Fibroblast of skin of back (primary cell): ENCODE measurements around the gene TYMP. TPM values are rescaled to one million over a fixed set of nuclear protein-coding genes. Genes with fewer than 3 reads are reported as not detected.

Source experiments
- DNase-seq: peaks from one replicate; pipeline ENCODE4 v3.0.0-alpha.2; 2013
- polyA plus RNA-seq, 2 experiments: library from polyadenylated mRNA; unstranded; fragments of 120-200 nt; gene quantifications; one replicate each; pipeline ENCODE4 v1.2.1, GENCODE V29; 2013; ENCODE audit not compliant: insufficient read length in 2 of 2

Gene TYMP, protein sequence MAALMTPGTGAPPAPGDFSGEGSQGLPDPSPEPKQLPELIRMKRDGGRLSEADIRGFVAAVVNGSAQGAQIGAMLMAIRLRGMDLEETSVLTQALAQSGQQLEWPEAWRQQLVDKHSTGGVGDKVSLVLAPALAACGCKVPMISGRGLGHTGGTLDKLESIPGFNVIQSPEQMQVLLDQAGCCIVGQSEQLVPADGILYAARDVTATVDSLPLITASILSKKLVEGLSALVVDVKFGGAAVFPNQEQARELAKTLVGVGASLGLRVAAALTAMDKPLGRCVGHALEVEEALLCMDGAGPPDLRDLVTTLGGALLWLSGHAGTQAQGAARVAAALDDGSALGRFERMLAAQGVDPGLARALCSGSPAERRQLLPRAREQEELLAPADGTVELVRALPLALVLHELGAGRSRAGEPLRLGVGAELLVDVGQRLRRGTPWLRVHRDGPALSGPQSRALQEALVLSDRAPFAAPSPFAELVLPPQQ
- 2.5 TPM for polyA plus RNA-seq (2013, experiment 1 of 2; ENCODE audit: insufficient read length)
- 2.2 TPM for polyA plus RNA-seq (2013, experiment 2 of 2; ENCODE audit: insufficient read length)

DNA sequence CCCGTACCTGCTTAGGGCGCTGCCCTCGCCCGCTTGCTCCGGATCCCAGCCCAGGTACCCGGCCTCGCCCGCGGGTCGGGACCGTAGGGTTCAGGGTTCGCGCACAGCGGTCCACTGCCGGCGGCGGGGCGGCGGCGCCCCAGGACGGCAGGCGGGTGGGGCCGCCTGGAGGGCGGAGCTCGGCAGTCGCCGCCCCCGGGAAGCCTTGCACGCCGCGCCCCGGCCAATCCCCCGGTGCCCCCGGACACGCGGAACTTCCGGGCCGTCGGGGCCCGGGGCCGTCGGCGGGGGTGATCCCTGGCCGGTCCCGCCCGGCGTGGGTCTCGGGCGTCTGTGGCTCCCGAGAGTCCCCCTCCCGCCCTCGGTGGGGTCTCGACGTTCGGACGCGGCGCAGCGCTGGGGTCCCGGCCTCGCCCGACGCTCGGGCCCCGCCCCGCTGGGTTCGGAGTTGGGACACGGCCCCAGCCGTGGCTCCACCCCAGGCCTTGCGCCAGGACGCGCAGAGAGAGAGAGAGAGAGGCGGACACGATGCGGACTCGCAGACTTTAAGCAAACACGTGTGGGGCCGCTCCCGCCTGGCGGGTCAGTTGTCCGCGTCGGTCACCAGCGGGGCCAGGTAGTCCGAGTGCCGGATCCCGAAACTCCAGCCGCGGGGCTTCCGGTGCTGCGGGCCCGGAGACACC lies at the start of gene TYMP:
TYMP (minus strand) TSS at position 116 of the 683 bp plus-strand sequence. CDS start 303 bp downstream, outside the sequence.
- DNase-seq, result peak; percentile 52

DNA sequence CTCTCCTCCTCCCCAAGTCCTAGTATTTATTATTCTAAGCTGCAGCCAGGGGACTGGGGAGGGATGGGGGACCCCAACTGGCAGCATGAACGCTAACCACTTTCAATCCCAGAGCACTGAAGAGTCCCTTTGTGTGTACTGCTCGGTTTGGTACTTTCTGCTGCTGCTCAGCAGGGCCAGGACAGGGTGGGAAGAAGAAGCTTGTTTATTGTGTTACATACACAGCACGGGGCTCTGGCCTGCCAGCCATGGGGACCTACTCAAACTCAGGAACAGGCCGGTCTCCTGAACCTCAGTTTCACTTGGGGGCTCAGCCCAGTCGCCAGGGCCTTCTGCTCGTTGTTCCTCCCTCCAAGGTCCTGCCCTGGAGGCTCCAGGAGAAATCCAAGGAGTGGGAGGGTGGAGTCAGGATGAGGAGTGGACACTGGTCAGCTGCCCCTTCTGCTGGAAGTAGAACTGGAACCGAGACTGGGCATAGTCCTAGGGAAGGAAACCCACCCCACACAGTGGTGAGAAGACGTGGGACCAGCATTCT lies 49.0 kb upstream of the TYMP start:
- DNase-seq, result no peak

DNA sequence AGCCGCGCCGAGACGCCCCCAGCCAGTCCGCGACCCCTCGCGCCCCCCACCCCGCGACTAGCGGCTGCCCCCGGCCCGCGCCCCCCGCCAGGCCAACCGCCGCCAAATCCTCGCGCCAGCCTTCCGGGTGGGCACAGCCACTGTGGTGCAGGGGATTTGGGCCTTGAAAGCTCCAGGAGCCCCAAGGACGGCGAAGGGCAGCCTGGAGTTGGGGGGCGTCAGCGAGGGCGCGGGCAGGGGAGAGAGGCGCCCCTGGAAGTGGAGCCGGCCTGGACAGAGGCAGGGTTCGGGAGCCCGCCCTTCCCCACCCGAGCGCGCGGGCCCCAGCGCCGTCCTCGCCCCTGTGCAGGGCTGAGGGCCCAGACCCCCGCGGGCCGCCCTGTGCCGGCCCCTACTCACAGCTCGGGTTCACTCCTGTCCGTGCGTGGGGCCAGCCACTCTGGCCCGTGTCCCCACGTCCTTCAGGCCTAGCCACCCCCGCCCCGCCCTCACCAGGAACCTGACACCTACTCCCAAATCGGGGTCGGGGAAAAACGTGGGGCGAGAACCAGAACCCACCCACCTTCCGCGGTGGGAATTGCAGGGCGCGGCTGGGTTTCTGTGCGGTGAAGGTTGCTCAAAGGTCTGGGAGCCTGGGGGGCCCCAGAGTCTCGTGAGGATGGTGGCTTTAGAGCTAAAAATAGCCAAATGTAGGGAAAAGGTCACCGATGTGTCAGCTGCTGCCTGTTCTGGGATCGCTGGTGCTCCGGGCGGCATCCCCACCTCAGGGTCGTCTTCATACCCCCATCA lies 48.4 kb upstream of the TYMP start, which contains the start of gene CPT1B:
CPT1B (minus strand) TSS at position 441 of the 789 bp plus-strand sequence. CDS start 512 bp downstream, outside the sequence.
- DNase-seq, result peak; percentile 42

DNA sequence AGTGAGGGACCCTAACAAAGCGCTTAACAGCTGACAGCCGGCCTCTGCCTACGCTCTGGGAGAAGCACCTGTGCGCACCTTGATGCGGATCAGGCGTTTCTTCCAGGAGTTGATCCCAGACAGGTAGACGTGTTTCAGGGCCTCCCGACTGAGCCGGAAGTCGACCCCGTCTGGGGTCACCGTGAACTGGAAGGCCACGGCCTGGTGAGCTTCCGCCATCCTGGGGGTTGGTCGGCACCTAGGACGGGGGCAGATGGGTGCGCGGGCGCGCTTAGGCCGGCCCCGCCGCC lies 47.8 kb upstream of the TYMP start:
- DNase-seq, result no peak

DNA sequence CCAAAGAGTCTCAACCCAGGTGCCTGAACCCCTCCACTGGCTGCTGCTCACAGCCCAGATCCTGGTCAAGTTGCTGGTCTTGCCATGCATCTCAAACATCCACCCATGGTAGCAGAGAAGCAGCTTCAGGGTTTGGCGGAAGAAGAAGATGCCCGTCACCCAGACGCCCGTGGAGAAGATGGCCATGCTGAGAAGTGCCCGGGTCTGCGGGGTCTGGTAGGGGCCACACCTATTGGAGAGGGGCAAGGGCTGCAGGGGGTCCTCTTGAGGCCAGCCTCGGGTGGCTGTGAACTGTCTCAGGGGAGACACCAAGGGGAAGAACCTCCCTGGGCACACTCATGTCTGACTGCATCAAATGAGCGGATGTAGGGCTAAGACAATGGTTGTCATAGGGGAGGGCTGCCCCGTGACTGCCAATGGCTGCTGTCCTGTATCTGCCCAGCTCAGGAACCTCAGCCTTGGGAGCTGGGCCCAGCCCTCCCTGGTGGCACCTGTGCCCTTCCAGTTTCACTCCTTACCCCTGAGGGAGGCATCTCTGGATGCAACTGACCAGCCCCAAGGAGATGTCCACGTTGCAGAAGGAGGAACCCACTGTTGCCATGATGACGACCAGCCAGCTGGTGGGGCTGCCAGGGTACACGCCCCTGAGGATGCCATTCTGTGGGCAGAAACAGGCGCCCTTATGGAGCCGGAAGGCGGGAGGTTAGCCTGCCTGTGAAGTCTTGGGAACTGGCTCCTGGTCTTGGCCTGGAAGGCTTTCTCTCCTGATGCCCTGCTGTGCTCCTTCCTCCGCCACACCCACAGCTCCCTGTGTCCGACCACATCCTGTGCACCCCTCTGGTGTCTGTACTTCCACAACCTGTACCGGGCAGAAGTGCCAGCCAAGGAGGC lies 47.2 kb upstream of the TYMP start:
- DNase-seq, result no peak

DNA sequence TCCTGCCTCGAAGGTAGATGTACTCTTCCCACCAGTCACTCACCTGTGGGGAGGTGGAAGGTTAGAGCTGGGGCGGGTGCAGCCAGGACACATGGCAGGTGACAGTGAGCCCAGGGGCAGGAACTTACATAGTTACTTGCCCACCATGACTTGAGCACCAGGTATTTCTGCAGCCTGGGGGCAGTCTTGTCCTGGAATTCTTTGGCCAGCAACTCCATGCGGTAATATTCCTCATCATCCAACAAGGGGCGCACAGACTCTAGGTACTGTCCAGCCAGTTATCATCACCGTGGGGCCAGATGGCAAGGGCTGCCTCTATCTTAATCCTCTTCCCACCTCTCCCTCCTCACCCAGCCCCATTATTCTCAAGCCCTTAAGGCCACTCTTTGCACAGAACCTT lies 46.3 kb upstream of the TYMP start:
- peak; percentile 41 for DNase-seq

DNA sequence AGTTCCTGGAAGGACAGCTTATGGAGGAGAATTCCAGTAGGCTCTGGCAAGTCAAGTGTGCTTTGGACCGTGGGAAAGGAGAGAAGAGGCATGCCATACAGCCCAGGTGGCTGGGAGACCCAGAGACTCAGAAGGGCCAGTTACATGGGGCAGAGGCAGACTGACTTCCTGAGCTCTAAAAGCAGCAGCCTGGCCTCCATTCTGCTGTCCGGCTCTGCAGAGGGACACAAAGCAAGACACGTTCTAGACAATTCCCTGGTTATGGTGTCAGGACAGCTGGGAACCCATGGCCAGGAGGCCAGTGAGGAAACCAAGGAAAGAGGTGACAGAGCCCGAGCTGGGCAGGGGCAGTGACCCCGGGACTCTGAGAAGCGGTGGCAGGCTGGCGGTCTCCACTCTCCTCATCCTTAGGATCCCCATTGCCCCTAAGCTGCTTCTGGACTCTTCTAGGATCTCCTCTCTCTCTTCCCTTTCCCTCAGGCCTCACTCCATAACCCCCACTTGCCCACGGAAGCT lies 45.7 kb upstream of the TYMP start:
- DNase-seq, result no peak

DNA sequence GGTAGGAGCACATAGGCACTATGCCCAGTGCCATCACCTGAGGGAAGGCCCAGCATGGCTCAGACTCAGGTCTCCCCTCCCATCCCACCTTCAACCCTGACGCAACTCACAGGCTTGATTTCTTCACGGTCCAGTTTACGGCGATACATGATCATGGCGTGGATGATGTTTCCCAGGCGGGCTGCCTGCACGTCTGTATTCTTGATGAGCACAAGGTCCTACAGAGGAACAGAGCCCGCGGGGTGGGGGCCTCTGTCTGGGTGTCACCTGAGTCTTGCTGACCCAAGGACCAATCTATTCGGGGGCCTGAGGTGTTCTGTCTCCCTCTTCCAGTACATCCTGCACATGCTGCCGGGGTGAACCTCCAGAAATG lies 44.6 kb upstream of the TYMP start:
- DNase-seq, result no peak

DNA sequence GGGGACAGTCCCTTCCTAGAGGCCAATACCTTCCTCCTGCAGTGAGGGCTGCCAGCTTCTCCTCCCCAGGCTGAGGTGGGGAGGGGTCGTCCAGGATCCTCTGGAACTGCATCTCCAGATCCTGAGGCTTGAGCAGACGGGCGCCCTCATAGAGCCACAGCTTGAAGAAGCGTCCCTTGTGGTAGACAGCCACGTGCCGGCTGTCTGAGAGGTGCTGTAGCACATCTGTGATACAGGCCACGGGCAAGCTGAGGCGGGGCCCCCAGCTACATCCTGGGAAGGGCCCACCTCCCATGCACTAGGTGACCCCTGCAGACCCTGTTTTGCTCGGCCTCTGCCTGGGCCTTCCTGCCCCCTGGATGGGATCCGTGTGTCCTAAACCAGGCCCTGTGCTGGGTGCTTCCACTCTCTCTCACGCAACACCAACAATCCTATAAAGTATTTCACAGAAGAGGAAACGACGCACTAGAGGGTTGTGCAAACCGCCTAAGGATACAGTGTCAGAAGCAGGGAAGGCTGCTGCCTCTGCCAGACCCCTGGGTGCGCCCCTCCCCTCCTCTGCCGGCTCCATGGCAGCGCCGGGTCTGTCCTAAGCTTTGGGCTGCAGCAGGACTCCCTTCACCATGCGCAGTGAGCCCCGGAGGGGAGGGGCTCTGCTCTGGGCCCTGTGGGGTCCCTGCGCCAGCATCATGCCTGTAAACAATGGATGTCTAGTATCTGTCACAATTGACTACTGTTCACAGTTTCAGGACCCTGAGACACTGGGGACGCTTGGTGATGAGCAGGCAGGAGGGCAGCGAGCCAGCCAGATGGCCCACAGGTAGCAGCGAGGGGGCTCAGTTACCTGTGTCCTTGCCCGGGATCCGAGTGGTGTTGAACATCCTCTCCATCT lies 43.9 kb upstream of the TYMP start:
- no peak for DNase-seq

DNA sequence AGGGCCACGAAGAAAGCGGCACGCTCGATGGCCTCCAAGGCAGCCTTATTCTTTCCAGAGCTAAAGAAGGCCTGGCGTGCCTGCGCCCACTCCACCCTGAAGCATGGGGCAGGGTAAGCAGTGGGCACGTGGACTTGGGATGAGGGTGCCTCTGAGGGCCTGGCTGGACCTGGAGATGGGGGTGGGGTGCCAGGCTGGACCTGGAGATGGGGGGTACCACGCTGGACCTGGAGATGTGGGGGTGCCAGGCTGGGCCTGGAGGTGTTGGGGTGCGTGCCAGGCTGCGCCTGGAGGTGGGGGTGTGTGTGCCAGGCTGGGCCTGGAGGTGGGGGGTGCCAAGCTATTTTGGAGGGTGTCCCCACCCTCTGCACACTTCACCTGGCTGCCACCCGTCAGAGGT lies 43.2 kb upstream of the TYMP start:
- DNase-seq, result no peak

DNA sequence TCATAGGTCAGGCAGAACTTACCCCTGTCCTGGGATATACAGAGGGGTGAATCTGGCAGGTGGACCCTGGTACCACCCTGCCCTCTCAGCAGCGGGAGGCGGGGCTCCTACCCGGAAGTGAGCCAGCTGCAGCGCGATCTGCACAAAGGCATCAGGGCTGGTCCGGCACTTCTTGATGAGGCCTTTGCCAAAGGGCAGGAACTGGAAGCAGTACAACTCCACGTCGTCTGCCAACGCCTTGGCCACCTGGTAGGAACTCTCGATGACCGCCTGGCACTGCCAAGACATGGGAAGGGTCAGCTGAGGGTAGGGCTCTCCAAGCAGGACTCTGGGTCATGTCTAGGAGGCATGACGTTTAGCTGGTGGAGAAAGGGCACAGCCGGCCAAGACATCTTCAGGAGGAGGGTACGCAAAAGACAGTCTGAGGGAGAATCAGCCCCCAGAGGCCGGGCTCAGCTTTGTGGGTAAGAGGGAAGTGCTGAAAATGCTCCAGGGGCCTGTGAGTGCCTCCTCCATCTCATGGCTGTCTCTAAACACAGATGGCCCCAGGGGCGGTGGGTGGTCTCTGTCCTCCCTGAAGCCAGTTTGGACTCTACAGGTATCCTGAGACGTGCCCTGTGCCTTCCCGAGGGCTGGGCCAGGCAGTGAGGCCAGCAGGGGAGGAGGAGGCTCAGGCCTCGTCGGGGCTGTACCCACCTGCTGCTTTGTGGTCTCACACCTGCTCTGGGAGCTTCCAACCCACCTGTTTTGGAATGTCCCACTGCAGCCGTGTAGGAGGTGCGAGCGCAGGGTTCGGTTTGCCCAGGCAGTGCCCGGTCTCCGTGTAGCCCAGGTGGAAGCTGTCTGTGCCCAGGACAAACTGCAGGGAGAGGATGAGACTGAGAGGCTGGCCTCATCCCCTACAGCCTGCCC lies 41.7 kb upstream of the TYMP start:
- no peak for DNase-seq

DNA sequence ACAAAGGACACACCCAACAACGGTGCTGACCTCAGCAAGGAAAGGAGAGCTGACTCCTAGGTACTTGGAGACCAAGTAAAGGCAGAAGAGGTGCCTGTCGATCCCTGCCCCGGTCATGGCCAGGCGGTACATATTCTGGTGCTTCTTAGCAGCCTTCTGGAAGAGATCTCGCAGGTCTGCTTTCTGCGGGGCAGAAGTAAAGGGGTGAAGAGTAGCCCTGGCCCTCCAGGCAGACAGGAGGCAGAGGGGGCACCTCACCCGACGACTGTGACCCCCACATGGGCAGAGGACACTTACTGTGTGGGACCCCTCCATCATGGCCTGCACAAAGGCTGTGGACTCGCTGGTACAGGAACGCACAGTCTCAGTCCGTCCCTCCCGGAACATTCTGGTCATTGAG lies 41.0 kb upstream of the TYMP start:
- no peak for DNase-seq

DNA sequence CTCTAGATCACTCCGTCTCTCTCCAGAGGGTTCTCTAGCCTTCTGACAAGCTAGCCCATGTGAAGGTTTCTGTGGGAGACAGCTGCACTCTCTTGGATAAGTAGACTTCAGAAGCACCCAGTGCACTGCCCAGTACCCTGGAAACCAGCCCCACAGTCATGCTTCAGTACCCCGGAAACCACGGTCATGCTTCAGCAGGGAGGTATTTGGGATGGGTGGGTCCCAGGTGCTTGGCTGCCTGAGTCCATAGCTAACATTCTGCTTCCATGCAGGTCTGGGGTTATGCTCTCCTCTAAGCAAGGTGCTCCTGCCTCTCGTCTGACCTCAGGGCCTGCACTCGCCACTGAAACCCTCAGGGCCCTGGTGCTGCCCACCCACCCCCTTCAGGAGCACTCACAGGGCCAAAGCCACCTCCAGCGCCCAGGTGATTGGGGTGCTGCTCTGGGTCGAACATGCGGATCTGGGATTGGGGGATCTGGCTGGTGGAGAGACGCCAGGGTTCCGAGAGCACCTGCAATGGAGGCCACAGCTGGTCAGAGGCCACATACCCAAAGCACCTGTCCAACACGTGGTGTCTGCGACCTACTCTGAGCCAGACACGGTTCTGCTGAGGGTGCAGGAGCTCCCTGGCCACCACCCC lies 40.2 kb upstream of the TYMP start:
- DNase-seq, result no peak

DNA sequence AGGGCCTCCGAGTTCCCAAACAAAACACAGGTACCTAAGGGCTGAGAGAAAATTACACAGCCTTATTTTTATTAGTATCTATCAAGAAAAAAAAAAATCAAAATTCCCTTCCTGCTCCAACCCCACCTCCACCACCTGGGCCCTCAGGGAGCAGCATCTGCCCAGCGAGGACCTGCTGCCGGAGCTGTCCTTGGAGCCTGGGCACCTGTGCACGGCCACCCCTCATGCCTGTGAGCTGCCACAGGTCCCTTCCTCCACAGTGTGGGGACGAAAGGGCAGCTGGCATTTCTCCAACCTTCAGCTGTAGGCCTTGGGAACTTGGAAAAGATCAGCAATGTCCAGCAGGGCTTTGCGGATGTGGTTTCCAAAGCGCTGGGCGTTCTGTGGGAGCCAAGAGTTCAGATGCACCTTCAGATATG lies 39.2 kb upstream of the TYMP start:
- DNase-seq, result no peak

DNA sequence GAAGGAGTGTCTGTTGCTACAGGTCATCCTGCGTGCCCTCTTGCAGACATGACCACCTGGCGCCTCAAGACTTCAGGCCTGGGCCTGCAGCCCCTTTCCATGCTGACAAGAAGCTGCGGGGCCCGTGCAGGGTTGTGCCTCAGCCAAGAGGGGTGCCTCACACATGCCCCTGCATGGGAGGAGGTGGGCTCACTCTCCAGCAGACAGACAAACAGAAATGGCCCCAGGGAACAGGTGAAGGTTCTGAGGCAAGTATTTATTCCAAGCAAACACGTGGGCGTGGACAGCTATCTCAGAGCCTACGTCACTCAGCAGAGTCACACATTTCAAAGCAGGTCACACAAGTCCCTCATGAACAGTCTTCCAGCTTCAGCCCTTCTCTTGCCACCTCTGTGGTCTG lies 38.8 kb upstream of the TYMP start:
- DNase-seq, result no peak

DNA sequence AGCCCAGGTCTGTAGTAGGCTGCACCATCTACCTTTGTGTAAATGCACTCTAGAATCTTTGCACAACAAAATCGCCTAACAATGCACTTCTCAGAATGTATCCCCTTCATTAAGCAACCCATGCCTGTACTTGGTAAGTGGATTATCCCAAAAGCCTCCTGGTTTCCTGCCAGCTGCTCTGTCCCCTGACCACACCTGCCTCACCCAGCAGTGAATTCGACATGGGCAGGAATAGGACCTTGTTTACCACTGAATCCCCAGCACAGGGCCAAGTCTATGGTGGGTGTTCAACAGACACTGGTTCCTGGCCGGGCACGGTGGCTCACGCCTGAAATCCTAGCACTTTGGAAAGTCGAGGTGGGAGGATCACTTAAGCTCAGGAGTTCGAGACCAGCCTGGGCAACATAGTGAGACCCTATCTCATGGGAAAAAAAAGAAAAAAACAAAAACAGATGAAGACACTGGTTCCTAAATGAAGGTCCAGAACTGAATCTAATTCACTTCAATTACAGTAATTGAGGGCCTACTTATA lies 38.0 kb upstream of the TYMP start:
- DNase-seq, result no peak

DNA sequence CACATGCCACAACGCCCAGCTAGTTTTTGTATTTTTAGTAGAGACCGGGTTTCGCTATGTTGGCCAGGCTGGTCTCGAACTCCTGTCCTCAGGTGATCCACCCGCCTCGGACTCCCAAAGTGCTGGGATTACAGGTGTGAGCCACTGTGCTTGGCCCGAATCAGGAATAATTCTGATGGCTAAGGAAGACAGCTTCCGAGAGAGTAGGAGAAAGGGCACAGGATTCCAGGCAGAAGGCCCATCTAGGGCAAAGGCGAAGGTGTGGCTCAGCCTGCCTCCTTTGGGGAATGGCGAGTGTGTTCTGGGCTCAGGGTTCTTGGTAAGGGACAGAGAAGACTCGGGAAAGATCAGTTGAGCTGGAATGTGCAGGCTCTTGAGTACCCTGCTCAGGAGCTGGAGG lies 34.5 kb upstream of the TYMP start:
- no peak for DNase-seq

DNA sequence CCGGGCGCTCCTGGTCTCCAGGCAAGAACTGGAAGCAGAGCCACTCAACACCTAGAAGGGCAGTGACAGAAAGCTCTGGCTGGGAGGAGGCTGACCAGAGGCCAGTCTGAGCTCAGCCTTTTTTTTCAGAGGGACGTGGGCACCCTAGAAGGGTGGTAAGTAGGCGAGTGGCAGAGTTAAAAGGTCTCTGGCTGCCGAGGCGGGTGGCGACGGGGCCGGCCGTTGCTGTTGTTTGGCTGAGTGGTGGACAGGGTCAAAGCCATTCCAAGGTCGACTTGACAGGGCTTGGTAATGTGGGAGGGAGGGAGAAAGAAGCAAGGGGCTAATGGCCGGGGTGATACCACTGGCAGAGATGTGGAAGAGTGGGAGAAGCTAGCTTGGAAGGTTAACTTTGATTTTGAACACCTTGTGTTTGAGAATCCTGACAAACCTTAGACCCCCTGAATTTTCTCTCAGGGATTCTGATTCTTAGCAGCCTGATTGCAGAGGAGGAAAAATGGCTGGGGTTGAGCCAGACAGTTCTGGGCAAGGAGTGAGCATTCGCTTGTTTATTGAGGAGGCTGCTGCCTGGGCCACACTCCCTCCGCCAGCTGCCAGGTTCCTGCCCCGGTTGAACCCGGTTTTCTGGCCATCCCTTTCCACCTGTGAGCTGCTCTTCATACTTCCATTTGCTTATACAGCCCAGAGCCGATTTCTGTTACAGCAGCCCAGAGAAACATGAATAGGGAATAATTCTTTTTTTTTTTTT lies 33.8 kb upstream of the TYMP start:
- DNase-seq, result no peak
